Peyer's patch (tissue), 4 donors: ENCODE results near the gene WDR86. TPM values are rescaled to one million over a fixed set of nuclear protein-coding genes. Genes with fewer than 3 reads are reported as not detected.

Experiments used
- DNase-seq, 3 donors: peaks; one replicate each; pipeline ENCODE4 v3.0.0-alpha.2; 2017 to 2019
- H3K27ac ChIP-seq, 4 donors: fragments of 200-600 bp; sonication (generic); one replicate each; pipeline ENCODE4 v1.5.1; 2016 to 2019
- H3K27me3 ChIP-seq, 2 donors: fragments of 200-600 bp; sonication (generic); one replicate each; pipeline ENCODE4 v1.5.1; 2019
- H3K36me3 ChIP-seq, 3 donors: fragments of 200-600 bp; sonication (generic); one replicate each; pipeline ENCODE4 v1.5.1; 2016 to 2019
- H3K4me1 ChIP-seq, 4 donors: fragments of 200-600 bp; sonication (generic); one replicate each; pipeline ENCODE4 v1.5.1; 2016 to 2019
- H3K4me3 ChIP-seq, 4 donors: fragments of 200-600 bp; sonication (generic); 1 replicate in 3 of 4; 2 replicates in 1 of 4; pipeline ENCODE4 v1.5.1; 2016 to 2019; ENCODE audit warnings: mild to moderate bottlenecking in 1 of 4
- H3K9me3 ChIP-seq, 4 donors: fragments of 200-600 bp; sonication (generic); one replicate each; pipeline ENCODE4 v1.5.1; 2016 to 2019; ENCODE audit warnings: mild to moderate bottlenecking in 1 of 4
- CTCF ChIP-seq, 6 experiments: fragments of 450-650 bp in 4 of 6; fragments of 200-600 bp in 2 of 6; sonication (generic) in 1 of 6; IDR thresholded peaks; one replicate each; pipeline ENCODE4 v1.5.1; 2017 to 2019; ENCODE audit warnings: antibody characterized with exemption in 6 of 6, mild to moderate bottlenecking in 3 of 6, moderate library complexity in 1 of 6
- POLR2A ChIP-seq, 2 donors: fragments of 450-650 bp; IDR thresholded peaks; one replicate each; pipeline ENCODE4 v1.5.1; 2017; ENCODE audit warnings: antibody characterized with exemption in 2 of 2, mild to moderate bottlenecking in 2 of 2, moderate library complexity in 2 of 2
- total RNA-seq, 4 donors: library from RNA; depleted of rRNA; stranded (reverse); fragments of >200 nt; gene quantifications; one replicate each; pipeline ENCODE4 v1.1.0, GENCODE V29; 2016

Gene WDR86
- total RNA-seq, 4 donors from 2014 or later = 5.9 to 13.2 (median 6.6) TPM; not detected in 1

- H3K36me3 ChIP-seq = no peaks in the 10 kb centered on the region
- TF ChIP-seq POLR2A (IDR thresholded peaks at IDR 0.05) = no peak
- TF ChIP-seq CTCF (IDR thresholded peaks at IDR 0.05) = no peak
- no peaks in the 10 kb centered on the region for H3K4me1 ChIP-seq
- H3K27ac ChIP-seq = no peak overlapping the region
- peaks cover 0 to 15% (median 5%) of the 10 kb centered on the region in 4 donors for H3K9me3 ChIP-seq
- no peaks in the 10 kb centered on the region for H3K27me3 ChIP-seq
- H3K4me3 ChIP-seq = no peak overlapping the region
- DNase-seq = no peak
These were observed 6.5 kb upstream of the WDR86 start for GRCh38 chr7:151416112-151416940.

GRCh38 chr7:151415375-151416105, 5.7 kb upstream of the WDR86 start:
- TF ChIP-seq POLR2A (IDR thresholded peaks at IDR 0.05) (no peak), CTCF (IDR thresholded peaks at IDR 0.05) (no peak)

GRCh38 chr7:151413241-151413640, 3.4 kb upstream of the WDR86 start:
- DNase-seq = no peak
- Histone ChIP-seq H3K4me1 (peaks cover 0 to 19% (median 18%) of the 10 kb centered on the region in 4 donors), H3K27ac (no peak overlapping the region), H3K36me3 (no peaks in the 10 kb centered on the region), H3K27me3 (peaks cover 0 to 25% of the 10 kb centered on the region in 2 donors), H3K4me3 (no peak overlapping the region), H3K9me3 (no peaks in the 10 kb centered on the region)
- no peak for TF ChIP-seq CTCF (IDR thresholded peaks at IDR 0.05)
- TF ChIP-seq POLR2A (IDR thresholded peaks at IDR 0.05) = no peak

More at GRCh38 chr7:151415375-151416105, 5.7 kb upstream of the WDR86 start:
- H3K4me1 ChIP-seq = peaks cover 0 to 4% (median under 1%) of the 10 kb centered on the region in 4 donors
- no peak overlapping the region for H3K4me3 ChIP-seq
- H3K9me3 ChIP-seq = peaks cover 0 to 13% (median 5%) of the 10 kb centered on the region in 4 donors
- H3K36me3 ChIP-seq = no peaks in the 10 kb centered on the region
- no peak overlapping the region for H3K27ac ChIP-seq
- no peak for DNase-seq
- peaks cover 0 to 8% of the 10 kb centered on the region in 2 donors for H3K27me3 ChIP-seq

- peaks cover 0 to 25% of the 10 kb centered on the region in 2 donors for H3K27me3 ChIP-seq
- no peak for DNase-seq
- H3K9me3 ChIP-seq = no peaks in the 10 kb centered on the region
- peaks cover 0 to 19% (median 18%) of the 10 kb centered on the region in 4 donors for H3K4me1 ChIP-seq
- no peaks in the 10 kb centered on the region for H3K36me3 ChIP-seq
- no peak overlapping the region for H3K27ac ChIP-seq
- no peak overlapping the region for H3K4me3 ChIP-seq
- TF ChIP-seq CTCF (IDR thresholded peaks at IDR 0.05) = no peak
- no peak for TF ChIP-seq POLR2A (IDR thresholded peaks at IDR 0.05)
These were observed 2.5 kb upstream of the WDR86 start for GRCh38 chr7:151412318-151412717.

GRCh38 chr7:151411551-151411950, 1.7 kb upstream of the WDR86 start:
- peak in 1 of 3 donors; percentile 24 for DNase-seq
- H3K27ac ChIP-seq = no peak overlapping the region
- H3K4me1 ChIP-seq = peaks cover 0 to 19% (median 18%) of the 10 kb centered on the region in 4 donors
- TF ChIP-seq CTCF (IDR thresholded peaks at IDR 0.05) = no peak
- TF ChIP-seq POLR2A (IDR thresholded peaks at IDR 0.05) = no peak
- H3K4me3 ChIP-seq = no peak overlapping the region
- no peaks in the 10 kb centered on the region for H3K36me3 ChIP-seq
- H3K27me3 ChIP-seq = peaks cover 0 to 25% of the 10 kb centered on the region in 2 donors
- H3K9me3 ChIP-seq = no peaks in the 10 kb centered on the region
